HEK293 (cell line): ENCODE results near the gene CIC.
A peak's percentile ranks its signal among the peaks of the same experiment; 100 is the strongest.

Experiments
- SETDB1 ChIP-seq: IDR thresholded peaks from one replicate; pipeline ENCODE4 v1.6.1; 2017; ENCODE audit warnings: mild to moderate bottlenecking, low read length, moderate library complexity, mixed read lengths; ENCODE audit not compliant: insufficient read length
- SP3 ChIP-seq: fragments of 450-650 bp; formaldehyde crosslinking; IDR thresholded peaks from 2 replicates; pipeline ENCODE4 v1.5.1; 2016; ENCODE audit warnings: missing biosample characterization, missing genetic modification characterization
- YY2 ChIP-seq: fragments of 450-650 bp; formaldehyde crosslinking; IDR thresholded peaks from 2 replicates; pipeline ENCODE4 v1.5.1; 2016; ENCODE audit warnings: missing biosample characterization, missing genetic modification characterization
- ZBTB17 ChIP-seq: fragments of 450-650 bp; formaldehyde crosslinking; IDR thresholded peaks from 2 replicates; pipeline ENCODE4 v1.5.1; 2016; ENCODE audit warnings: missing biosample characterization, missing genetic modification characterization
- ZNF121 ChIP-seq: fragments of 450-650 bp; formaldehyde crosslinking; IDR thresholded peaks from 2 replicates; pipeline ENCODE4 v1.5.1; 2016; ENCODE audit warnings: missing biosample characterization, missing genetic modification characterization
- ZNF157 ChIP-seq: fragments of 450-650 bp; formaldehyde crosslinking; IDR thresholded peaks from 2 replicates; pipeline ENCODE4 v1.5.1; 2016; ENCODE audit warnings: missing biosample characterization, missing genetic modification characterization
- ZNF169 ChIP-seq: fragments of 450-650 bp; formaldehyde crosslinking; IDR thresholded peaks from 2 replicates; pipeline ENCODE4 v1.5.1; 2016; ENCODE audit warnings: missing biosample characterization, missing genetic modification characterization
- ZNF324 ChIP-seq: fragments of 450-650 bp; formaldehyde crosslinking; IDR thresholded peaks from 2 replicates; pipeline ENCODE4 v1.5.1; 2016; ENCODE audit warnings: missing biosample characterization, missing genetic modification characterization
- ZNF561 ChIP-seq: fragments of 450-650 bp; IDR thresholded peaks from 2 replicates; pipeline ENCODE4 v1.5.1; 2018; ENCODE audit warnings: missing biosample characterization, missing genetic modification characterization, borderline replicate concordance
- ZNF610 ChIP-seq: fragments of 450-650 bp; formaldehyde crosslinking; IDR thresholded peaks from 2 replicates; pipeline ENCODE4 v1.5.1; 2016; ENCODE audit warnings: missing biosample characterization, missing genetic modification characterization, borderline replicate concordance
- ZNF626 ChIP-seq: fragments of 450-650 bp; sonication (Bioruptor Pico); formaldehyde crosslinking; IDR thresholded peaks from 2 replicates; pipeline ENCODE4 v1.5.1; 2018; ENCODE audit warnings: missing biosample characterization, missing genetic modification characterization, inconsistent platforms
- ZNF837 ChIP-seq: fragments of 450-650 bp; formaldehyde crosslinking; IDR thresholded peaks from 2 replicates; pipeline ENCODE4 v1.5.1; 2016; ENCODE audit warnings: missing biosample characterization, missing genetic modification characterization
- TF ChIP-seq, protein P1 (sequence below): fragments of 450-650 bp; formaldehyde crosslinking; IDR thresholded peaks from 2 replicates; pipeline ENCODE4 v1.5.1; 2016; ENCODE audit warnings: missing biosample characterization, missing genetic modification characterization
- TF ChIP-seq, protein P2 (sequence below): fragments of 450-650 bp; formaldehyde crosslinking; IDR thresholded peaks from 2 replicates; pipeline ENCODE4 v1.5.1; 2016; ENCODE audit warnings: missing biosample characterization, missing genetic modification characterization
- TF ChIP-seq, protein P3 (sequence below): fragments of 450-650 bp; formaldehyde crosslinking; IDR thresholded peaks from 2 replicates; pipeline ENCODE4 v1.5.1; 2016; ENCODE audit warnings: missing biosample characterization, missing genetic modification characterization
- TF ChIP-seq, protein P4 (sequence below): fragments of 450-650 bp; formaldehyde crosslinking; conservative IDR thresholded peaks from 2 replicates; pipeline ENCODE4 v1.5.1; 2016; ENCODE audit warnings: low read depth, missing biosample characterization, missing genetic modification characterization
- TF ChIP-seq, protein P5 (sequence below): fragments of 450-650 bp; formaldehyde crosslinking; IDR thresholded peaks from 2 replicates; pipeline ENCODE4 v1.5.1; 2017; ENCODE audit warnings: missing biosample characterization, missing genetic modification characterization
- TF ChIP-seq, protein P6 (sequence below): fragments of 450-650 bp; formaldehyde crosslinking; IDR thresholded peaks from 2 replicates; pipeline ENCODE4 v1.5.1; 2016; ENCODE audit warnings: missing biosample characterization, missing genetic modification characterization
- TF ChIP-seq, protein P7 (sequence below): fragments of 450-650 bp; formaldehyde crosslinking; IDR thresholded peaks from 2 replicates; pipeline ENCODE4 v1.5.1; 2017; ENCODE audit warnings: missing biosample characterization, mild to moderate bottlenecking, missing genetic modification characterization, moderate library complexity

Gene CIC

DNA sequence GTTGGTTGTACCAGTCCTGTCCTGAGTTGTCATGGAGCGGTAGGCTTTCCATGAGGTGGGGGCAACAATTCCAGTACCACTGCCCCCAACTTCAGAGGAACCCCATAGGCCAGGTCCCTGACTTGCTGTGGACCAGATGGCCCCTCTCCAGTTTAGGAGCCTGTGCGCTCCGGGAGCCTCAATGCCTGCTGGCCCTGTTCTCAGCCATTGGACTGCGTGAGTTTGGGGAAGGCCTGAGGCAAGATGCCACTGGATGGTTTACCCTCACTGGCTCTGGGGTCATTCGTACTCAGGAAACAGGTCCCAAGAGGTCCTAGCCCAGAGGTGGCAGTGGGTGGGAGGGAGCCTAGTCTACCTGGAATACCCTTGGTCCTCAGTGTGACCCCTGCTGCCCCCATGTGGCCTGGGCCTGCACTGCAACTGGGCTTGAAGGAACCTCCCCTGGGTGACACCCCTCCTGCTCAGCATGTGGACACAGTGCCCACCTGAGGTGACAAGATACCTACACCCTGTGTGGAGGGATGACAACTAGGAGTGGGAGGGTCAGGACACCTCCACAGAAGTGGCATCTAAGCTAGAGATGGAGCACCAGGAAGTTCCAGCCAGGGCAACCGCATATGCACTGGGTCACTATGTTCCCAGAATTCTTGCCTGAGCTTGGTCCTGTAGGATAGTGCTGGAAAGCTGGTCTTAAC lies 26.9 kb downstream of the CIC start (continued):
- TF ChIP-seq SP3 (tag by site-specific recombination) (0 out of 2 replicates have a peak, but pooled peaks have one; percentile 15), ZNF157 (tag by site-specific recombination) (no peak), SETDB1 (no peak), ZNF837 (no peak), ZNF610 (no peak), ZNF324 (tag by site-specific recombination) (no peak), YY2 (tag by site-specific recombination) (no peak), ZNF626 (tag by site-specific recombination) (no peak), ZNF169 (tag by site-specific recombination) (no peak), ZNF561 (tag by site-specific recombination) (peak; percentile 77; the same call in 1 of the 2 replicates), ZBTB17 (tag by site-specific recombination) (peak; percentile 34; the same call in 1 of the 2 replicates), ZNF121 (tag by site-specific recombination) (no peak)
- TF ChIP-seq, protein P1, sequence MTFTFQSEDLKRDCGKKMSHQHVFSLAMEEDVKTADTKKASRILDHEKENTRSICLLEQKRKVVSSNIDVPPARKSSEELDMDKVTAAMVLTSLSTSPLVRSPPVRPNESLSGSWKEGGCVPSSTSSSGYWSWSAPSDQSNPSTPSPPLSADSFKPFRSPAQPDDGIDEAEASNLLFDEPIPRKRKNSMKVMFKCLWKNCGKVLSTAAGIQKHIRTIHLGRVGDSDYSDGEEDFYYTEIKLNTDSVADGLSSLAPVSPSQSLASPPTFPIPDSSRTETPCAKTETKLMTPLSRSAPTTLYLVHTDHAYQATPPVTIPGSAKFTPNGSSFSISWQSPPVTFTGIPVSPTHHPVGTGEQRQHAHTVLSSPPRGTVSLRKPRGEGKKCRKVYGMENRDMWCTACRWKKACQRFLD, result no peak
- TF ChIP-seq, protein P2, sequence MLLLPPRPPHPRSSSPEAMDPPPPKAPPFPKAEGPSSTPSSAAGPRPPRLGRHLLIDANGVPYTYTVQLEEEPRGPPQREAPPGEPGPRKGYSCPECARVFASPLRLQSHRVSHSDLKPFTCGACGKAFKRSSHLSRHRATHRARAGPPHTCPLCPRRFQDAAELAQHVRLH (tag by site-specific recombination), result 0 out of 2 replicates have a peak, but pooled peaks have one; percentile 22
- TF ChIP-seq, protein P3, sequence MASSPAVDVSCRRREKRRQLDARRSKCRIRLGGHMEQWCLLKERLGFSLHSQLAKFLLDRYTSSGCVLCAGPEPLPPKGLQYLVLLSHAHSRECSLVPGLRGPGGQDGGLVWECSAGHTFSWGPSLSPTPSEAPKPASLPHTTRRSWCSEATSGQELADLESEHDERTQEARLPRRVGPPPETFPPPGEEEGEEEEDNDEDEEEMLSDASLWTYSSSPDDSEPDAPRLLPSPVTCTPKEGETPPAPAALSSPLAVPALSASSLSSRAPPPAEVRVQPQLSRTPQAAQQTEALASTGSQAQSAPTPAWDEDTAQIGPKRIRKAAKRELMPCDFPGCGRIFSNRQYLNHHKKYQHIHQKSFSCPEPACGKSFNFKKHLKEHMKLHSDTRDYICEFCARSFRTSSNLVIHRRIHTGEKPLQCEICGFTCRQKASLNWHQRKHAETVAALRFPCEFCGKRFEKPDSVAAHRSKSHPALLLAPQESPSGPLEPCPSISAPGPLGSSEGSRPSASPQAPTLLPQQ (tag by site-specific recombination), result 0 out of 2 replicates have a peak, but pooled peaks have one; percentile 17
- TF ChIP-seq, protein P4, sequence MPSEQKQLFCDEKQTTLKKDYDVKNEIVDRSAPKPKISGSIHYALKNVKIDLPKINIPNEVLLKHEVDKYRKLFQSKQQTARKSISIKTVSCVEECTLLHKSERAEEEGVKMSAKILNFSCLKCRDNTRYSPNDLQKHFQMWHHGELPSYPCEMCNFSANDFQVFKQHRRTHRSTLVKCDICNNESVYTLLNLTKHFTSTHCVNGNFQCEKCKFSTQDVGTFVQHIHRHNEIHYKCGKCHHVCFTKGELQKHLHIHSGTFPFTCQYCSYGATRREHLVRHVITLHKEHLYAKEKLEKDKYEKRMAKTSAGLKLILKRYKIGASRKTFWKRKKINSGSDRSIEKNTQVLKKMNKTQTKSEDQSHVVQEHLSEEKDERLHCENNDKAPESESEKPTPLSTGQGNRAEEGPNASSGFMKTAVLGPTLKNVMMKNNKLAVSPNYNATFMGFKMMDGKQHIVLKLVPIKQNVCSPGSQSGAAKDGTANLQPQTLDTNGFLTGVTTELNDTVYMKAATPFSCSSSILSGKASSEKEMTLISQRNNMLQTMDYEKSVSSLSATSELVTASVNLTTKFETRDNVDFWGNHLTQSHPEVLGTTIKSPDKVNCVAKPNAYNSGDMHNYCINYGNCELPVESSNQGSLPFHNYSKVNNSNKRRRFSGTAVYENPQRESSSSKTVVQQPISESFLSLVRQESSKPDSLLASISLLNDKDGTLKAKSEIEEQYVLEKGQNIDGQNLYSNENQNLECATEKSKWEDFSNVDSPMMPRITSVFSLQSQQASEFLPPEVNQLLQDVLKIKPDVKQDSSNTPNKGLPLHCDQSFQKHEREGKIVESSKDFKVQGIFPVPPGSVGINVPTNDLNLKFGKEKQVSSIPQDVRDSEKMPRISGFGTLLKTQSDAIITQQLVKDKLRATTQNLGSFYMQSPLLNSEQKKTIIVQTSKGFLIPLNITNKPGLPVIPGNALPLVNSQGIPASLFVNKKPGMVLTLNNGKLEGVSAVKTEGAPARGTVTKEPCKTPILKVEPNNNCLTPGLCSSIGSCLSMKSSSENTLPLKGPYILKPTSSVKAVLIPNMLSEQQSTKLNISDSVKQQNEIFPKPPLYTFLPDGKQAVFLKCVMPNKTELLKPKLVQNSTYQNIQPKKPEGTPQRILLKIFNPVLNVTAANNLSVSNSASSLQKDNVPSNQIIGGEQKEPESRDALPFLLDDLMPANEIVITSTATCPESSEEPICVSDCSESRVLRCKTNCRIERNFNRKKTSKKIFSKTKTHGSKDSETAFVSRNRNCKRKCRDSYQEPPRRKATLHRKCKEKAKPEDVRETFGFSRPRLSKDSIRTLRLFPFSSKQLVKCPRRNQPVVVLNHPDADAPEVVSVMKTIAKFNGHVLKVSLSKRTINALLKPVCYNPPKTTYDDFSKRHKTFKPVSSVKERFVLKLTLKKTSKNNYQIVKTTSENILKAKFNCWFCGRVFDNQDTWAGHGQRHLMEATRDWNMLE (tag by site-specific recombination), result no peak
- TF ChIP-seq, protein P5, sequence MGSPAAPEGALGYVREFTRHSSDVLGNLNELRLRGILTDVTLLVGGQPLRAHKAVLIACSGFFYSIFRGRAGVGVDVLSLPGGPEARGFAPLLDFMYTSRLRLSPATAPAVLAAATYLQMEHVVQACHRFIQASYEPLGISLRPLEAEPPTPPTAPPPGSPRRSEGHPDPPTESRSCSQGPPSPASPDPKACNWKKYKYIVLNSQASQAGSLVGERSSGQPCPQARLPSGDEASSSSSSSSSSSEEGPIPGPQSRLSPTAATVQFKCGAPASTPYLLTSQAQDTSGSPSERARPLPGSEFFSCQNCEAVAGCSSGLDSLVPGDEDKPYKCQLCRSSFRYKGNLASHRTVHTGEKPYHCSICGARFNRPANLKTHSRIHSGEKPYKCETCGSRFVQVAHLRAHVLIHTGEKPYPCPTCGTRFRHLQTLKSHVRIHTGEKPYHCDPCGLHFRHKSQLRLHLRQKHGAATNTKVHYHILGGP (tag by site-specific recombination), result no peak
- TF ChIP-seq, protein P6, sequence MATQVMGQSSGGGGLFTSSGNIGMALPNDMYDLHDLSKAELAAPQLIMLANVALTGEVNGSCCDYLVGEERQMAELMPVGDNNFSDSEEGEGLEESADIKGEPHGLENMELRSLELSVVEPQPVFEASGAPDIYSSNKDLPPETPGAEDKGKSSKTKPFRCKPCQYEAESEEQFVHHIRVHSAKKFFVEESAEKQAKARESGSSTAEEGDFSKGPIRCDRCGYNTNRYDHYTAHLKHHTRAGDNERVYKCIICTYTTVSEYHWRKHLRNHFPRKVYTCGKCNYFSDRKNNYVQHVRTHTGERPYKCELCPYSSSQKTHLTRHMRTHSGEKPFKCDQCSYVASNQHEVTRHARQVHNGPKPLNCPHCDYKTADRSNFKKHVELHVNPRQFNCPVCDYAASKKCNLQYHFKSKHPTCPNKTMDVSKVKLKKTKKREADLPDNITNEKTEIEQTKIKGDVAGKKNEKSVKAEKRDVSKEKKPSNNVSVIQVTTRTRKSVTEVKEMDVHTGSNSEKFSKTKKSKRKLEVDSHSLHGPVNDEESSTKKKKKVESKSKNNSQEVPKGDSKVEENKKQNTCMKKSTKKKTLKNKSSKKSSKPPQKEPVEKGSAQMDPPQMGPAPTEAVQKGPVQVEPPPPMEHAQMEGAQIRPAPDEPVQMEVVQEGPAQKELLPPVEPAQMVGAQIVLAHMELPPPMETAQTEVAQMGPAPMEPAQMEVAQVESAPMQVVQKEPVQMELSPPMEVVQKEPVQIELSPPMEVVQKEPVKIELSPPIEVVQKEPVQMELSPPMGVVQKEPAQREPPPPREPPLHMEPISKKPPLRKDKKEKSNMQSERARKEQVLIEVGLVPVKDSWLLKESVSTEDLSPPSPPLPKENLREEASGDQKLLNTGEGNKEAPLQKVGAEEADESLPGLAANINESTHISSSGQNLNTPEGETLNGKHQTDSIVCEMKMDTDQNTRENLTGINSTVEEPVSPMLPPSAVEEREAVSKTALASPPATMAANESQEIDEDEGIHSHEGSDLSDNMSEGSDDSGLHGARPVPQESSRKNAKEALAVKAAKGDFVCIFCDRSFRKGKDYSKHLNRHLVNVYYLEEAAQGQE, result no peak
- TF ChIP-seq, protein P7, sequence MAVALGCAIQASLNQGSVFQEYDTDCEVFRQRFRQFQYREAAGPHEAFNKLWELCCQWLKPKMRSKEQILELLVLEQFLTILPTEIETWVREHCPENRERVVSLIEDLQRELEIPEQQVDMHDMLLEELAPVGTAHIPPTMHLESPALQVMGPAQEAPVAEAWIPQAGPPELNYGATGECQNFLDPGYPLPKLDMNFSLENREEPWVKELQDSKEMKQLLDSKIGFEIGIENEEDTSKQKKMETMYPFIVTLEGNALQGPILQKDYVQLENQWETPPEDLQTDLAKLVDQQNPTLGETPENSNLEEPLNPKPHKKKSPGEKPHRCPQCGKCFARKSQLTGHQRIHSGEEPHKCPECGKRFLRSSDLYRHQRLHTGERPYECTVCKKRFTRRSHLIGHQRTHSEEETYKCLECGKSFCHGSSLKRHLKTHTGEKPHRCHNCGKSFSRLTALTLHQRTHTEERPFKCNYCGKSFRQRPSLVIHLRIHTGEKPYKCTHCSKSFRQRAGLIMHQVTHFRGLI (tag by site-specific recombination), result no peak
